HG03175 (cell line): Measurements from ENCODE around the gene TTC22.
A peak's percentile ranks its signal among the peaks of the same experiment; 100 is the strongest.

Source experiments
- ATAC-seq: cut with Tn5 transposase; IDR thresholded peaks from one replicate; pipeline ENCODE4 v1.9.1; 2021; ENCODE audit warnings: mild to moderate bottlenecking, moderate library complexity; ENCODE audit not compliant: unreplicated experiment

TTC22 gene

DNA sequence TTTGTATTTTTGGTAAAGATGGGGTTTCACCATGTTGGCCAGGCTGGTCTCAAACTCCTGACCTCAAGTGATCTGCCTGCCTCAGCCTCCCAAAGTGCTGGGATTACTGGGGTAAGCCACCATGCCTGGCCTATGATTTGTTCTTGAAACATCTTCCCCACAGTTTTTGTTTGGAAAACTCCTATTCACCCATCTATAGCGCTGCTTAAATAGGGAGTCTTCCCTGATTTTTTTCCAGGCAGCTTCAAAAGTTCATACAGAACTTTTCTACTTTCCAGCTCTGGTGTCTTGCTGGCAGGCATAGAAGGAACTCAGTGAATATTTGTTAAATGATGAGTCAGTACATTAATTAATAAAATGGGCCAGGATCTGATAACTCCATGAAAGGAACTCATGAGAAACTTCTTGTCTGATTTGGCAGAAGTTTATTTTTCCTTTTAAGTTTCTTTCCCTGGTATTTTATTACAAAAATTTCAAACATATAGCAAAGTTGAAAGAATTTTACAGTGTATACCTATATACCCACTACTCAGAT lies 33.0 kb upstream of the TTC22 start:
- ATAC-seq: no peak

DNA sequence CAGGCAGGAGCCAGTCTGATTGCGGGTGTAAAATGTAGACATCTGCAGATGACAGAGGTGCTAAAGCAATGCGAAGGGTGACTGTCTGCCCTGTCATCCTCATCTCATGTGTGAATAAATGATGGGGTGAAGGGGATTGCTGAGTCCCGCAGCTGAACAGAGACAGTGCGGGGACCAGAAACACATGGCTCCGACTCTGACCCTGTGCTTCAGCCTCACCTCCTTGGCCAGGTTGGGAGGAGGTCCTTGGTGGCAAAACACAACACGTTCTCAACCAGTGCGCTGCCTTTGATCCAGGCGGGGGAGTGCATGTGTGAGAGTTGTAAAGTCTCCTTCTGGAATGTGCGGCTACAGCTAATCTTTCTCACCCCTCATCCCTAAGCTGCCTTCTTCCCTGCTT lies 32.0 kb upstream of the TTC22 start:
- no peak for ATAC-seq

DNA sequence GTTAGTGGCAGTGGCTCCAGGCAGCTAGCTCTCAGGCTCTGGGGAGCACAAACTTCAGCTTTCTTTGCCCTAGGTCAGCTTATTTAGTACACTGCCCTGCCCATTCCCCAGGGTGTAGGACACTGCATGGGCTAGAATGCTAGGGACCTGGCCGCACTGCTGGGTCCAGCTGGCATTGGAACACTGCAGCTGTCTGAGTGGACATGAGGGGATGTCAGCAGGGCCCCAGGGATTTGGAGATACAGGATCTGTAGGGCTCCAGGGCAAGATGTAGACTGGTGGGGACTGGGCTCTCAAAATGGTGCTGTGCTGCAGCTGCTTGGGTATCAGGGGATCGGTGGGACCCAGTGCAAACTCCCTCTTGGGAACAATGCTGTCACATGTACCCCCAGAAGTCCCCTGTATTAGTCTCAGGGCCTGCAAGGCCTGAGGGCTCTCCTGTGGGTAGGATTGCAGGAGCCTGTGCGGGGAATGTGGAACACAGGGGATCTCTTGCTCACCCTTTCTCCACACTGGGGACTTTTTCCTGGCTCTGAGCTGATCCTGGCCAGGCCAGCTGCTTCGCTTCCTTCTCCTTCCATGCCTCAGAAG lies 25.2 kb upstream of the TTC22 start:
- ATAC-seq: no peak

DNA sequence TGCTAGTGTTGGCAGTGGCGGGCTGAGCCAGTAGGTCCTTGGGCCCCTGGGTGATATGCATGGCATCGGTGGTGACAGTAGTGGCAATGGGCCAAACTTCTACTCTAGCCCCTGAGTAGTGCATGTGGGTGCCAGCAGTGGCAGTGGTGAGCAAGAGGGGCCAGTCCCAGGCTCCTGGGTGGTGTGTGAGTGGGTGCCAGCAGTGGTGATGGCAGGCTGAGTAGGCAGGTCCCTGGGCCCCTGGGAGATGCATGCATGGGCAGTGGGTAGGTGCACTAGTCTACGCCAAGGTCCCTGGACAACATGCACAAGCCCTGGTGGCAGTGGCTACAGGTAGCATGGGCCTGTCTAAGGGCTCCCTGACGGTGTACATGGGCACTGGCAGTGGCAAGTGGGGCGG lies 24.6 kb upstream of the TTC22 start:
- ATAC-seq: no peak

GRCh38 chr1:54823670-54824069 lies 22.5 kb upstream of the TTC22 start:
- ATAC-seq: no peak

- ATAC-seq: no peak
These were observed 18.6 kb upstream of the TTC22 start for GRCh38 chr1:54819733-54820132.

GRCh38 chr1:54819195-54819536 lies 18.0 kb upstream of the TTC22 start:
- ATAC-seq: no peak

DNA sequence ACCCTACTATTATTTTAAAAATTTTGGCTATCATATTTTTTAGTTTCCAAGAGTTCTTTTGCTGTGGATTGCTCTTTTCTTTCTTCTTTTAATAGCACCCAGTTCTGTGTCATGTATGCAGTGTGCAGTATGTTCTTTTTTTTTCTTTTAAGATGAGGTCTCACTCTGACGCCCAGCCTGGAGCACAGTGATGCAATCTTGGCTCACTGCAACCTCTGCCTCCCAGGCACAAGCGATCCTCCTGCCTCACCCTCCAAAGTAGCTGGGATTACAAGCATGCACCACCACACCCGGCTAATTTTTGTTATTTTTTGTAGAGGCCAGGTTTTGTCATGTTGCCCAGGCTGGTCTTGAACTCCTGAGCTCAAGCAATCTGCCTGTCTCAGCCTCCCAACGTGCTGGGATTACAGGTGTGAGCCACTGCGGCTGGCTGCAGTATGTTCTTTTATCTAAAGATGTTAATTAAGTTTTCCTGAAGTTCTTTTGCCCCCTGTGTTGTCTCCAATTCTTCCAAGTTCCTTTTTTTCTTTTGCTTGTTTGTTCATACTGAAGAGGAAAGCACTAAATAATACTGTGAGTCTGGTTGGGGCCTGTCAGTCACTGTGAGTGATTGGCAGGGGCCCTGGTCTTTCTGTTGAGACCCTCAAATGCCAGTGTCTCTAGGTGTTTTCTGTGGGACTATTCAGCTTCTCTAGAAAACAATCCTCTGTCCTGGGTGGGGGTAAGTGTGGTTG lies 17.5 kb upstream of the TTC22 start:
- ATAC-seq: no peak

DNA sequence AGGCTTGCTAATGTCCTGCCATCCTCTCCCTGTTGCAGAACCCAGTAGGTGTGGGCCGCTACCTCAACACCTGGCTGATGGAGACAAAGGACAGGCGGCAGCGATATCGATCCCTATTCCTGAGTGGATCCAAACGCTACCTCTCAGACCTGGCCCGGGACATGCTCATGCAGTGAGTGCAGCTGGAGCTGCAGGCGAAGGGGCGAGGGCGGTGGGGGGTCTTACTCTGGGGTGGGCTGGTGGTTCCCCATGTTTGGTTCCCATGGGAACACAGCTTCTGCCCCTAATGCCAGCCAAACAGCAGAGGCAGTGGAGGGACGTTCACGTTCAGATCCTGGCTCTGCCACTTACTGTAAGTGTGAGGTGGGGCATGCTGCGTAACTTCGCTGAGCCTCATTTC lies 15.8 kb upstream of the TTC22 start:
- no peak for ATAC-seq

- ATAC-seq: no peak
These were observed 15.0 kb upstream of the TTC22 start for GRCh38 chr1:54816130-54816529.

DNA sequence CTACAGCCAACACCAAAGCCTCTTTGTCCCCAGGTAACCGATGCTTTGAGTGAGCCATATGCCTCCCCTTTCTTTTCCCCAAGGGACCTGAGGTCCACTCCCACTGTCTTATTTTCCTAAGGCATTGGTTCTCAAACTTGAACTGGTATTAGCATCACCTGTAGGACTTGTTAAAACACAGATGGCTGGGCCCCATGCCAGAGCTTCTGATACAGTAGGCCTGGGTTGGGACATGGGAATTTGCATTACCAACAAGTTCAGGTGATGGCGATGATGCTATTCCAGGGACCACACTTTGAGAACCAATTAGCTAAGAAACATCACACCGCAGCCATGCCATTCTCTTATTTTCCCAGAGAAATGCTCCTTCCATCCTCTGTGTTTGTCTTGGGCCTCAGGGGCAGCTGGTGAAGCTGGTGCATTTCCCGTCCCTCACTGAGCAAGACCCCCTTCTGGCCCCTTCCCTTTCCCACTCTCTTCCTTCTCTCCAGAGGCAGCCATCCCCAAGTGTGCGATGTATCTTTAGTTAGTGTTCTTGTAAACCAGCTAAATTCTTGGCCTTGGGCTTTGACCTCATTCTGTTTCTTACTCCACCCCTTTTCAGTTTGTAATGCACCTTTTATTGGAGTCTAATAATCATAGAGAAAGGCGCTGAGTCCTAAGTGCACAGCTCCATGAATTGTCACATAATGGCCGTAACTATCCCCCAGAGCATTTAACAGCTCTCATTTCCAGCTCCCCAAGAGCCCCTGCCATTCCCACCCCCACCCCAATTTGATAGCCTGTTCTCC lies 14.2 kb upstream of the TTC22 start:
- ATAC-seq: no peak

DNA sequence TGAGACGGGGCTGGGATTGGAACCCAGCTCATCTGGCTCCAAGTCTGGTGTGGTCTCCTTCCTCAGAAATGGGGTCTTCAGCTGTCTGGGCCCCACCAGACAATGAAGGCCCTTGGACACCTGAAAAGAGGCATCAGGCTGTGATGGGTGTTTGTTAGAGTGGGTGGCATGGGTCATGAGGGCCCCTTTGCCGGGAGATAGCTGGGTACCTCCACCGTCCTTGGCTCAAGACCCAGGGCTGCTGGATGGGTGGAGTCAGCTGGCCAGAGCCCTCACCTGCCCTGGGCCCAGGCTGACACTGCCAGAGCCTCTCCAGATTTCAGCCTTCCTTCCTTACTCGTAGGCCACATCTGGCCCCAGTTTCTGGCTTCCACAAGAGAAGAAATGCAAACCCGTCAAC lies 13.4 kb upstream of the TTC22 start:
- ATAC-seq: no peak

DNA sequence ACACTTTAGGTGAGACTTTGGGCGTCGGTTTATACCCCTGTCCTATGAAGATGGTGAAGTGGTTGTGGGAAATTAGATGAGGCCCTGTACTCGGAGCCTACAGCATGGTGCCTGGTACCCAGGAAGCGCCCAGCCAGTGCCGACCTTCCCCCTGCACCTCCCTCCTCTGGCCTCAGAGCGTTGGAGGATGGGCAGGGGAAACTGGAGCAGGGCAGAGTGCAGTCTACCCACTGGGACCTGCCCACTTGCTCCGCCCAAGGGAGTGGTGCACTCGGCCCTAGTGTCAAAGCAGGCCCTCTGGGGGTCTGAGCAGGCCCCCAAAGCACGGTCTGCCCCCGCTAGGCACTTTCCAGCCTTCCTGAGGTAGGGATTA lies 13.0 kb upstream of the TTC22 start:
- ATAC-seq: no peak

DNA sequence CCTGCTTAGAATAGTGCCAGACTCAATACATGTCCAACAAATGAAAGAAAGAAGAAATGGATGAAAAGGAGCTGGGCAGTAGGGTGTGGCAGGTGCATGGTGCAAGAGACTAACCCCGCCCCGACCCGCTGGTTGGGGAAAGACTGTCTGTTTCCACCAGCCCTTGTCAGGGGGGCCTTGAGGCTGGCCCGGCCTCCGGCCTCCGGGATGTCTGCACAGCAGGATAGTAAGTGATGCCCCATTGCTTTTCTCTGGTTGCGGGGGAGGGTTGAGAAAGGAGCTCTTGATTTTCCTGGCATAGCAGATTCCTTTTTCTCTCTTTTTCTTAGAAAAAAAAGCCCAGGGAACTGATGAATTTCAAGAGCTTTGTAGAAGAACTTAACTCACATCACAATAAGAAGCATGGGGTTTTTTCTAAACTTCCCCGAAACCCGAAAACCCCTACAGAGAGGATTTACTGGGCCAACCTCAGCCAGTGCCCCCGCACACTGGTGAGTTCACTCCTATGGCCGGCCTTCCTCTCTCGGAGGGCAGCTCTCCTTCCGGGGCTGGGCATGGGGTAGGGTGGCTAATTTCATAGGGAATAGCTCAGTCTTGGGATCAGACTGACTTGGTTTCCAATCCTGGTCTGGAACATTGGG lies 12.5 kb upstream of the TTC22 start:
- no peak for ATAC-seq

DNA sequence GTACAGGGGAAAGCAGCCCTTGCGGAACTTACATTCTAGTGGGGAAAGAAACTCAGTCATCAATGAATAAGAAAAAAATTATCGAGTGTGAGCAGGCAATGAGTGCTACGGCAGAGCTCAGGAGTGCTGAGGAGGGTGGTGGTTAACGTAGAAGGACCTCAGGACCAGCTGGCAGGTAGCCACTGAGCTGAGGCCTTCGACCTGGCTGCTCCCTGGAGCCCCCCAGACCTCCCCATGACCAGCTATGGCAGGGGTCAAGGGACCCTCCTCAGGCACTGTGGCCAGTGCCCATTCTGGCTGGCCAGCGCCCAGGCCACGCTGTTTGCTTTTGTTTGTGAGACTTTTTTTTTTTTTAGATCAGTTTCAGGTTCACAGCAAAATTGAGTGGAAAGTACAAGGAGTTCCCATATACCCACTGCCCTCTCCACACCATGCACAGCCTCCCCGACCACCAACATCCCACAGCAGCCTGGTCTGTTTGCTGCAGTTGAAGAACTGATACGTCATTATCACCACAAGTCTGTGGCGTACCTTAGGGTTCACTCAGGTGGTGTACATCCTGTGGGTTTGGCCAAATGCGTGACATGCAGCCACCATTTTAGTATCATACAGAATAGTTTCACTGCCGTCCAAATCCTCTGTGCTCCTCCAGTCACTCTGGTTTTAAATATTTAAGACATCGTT lies 11.8 kb upstream of the TTC22 start:
- no peak for ATAC-seq

DNA sequence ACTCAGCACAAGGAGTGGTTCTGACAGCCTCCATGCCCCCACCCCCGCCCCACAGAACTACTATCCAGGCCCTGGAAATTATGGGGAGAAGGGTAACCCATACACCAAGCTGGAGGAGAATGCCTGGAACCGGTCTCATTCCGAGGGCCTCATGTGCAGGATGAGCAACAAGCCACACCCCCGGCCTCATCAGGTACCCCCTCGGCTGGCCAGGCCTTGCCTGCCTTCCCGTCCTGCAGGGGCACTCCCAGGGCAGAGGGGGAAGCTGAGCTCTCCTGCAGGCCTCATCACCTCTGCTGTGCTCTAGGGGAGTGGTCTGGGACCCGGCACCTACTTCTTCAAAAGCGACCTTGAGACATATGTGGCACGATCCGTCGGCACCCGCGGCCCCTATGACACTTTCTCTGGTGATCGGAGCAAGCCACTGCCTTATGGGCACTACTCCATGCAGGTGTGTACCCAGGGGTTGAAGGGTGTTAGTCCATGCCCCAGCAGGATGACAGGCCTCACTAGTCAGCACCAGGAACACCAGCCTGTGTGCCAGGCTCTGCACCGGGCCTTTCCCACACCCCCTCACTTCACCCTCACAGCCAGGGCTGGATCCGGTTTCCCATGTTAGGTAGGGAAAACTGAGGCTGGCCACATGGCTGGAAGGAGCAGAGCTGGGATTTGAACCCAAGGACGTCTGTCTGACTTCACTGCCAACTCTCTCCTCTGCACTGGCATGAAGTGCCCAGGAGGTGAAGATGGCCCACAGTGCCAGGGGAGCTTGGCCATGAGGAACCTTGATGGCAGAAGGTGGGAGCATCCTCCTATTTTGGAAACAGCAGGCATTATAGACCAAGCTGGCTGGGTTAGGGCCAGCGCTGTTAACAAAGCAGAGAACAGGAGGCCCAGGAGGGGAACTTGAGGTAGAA lies 10.9 kb upstream of the TTC22 start:
- ATAC-seq: no peak

GRCh38 chr1:54811066-54811465 lies 9.9 kb upstream of the TTC22 start:
- ATAC-seq: no peak

DNA sequence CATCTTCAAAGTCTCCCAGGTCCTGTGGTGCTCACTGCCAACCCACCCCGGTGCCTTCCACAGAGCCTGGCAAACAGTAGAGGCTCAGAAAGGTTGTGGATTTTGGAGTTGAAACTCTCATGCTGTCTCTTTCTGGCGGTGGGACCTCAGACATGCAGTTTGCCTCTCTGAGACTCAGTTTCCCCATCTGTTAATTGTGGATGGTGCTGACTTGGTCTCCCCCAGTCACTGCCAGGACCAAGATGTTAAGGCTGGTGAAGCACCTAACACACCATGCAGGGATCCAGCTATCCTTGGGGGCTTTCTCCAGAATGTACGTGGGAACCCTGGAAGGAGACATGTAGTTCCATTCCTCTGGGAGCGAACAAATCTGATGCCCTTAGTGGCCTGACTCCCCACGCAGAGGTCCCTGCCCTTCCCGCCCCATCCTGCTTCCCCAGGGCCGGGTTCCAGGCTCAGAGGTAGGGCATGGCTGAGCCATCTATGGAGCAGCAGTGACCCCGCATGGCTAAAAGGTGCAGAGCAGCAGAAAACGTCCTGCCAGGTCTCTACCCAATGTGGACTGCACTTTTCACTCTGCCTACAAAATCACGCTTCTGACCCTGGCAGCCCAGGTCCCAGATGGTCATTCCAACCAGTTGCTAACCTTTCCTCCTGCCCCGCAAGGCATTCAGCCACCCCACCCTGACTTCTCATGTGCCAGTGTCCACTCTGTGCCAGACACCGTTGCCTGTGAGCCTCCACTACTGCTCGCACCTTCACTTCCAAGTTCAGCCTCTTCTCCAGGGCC lies 9.2 kb upstream of the TTC22 start:
- ATAC-seq: peak; percentile 68

GRCh38 chr1:54809496-54810074 lies 8.5 kb upstream of the TTC22 start:
- ATAC-seq: no peak
